Peyer's patch (tissue), 4 donors: ENCODE results near the gene EFHD1.

Experiments used
- POLR2A ChIP-seq, 2 donors: fragments of 450-650 bp; IDR thresholded peaks; one replicate each; pipeline ENCODE4 v1.5.1; 2017; ENCODE audit warnings: antibody characterized with exemption in 2 of 2, mild to moderate bottlenecking in 2 of 2, moderate library complexity in 2 of 2
- TF ChIP-seq, protein P1 (sequence below), 6 experiments: fragments of 450-650 bp in 4 of 6; fragments of 200-600 bp in 2 of 6; sonication (generic) in 1 of 6; IDR thresholded peaks; one replicate each; pipeline ENCODE4 v1.5.1; 2017 to 2019; ENCODE audit warnings: antibody characterized with exemption in 6 of 6, mild to moderate bottlenecking in 3 of 6, moderate library complexity in 1 of 6

DNA sequence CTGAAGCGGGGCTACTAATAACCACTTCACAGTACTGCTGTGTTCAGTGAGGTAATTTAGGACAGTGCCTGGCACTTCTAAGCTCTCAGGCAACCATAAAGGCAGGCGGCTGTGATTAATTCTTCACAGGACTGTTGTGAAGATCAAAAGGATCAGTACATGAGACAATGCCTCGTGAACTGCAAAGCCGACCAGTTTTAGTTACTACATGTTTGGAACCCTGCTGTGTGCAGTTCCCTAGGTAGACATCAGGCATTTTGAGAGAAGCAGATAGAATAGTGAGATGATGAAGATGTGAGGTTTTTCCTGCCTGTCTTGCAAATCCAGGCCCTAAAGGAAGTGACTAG is 19.1 kb downstream of the EFHD1 start:
- TF ChIP-seq POLR2A (IDR thresholded peaks at IDR 0.05) = no peak
- TF ChIP-seq, protein P1, sequence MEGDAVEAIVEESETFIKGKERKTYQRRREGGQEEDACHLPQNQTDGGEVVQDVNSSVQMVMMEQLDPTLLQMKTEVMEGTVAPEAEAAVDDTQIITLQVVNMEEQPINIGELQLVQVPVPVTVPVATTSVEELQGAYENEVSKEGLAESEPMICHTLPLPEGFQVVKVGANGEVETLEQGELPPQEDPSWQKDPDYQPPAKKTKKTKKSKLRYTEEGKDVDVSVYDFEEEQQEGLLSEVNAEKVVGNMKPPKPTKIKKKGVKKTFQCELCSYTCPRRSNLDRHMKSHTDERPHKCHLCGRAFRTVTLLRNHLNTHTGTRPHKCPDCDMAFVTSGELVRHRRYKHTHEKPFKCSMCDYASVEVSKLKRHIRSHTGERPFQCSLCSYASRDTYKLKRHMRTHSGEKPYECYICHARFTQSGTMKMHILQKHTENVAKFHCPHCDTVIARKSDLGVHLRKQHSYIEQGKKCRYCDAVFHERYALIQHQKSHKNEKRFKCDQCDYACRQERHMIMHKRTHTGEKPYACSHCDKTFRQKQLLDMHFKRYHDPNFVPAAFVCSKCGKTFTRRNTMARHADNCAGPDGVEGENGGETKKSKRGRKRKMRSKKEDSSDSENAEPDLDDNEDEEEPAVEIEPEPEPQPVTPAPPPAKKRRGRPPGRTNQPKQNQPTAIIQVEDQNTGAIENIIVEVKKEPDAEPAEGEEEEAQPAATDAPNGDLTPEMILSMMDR (IDR thresholded peaks at IDR 0.05) = no peak
